ENCODE measurements around the gene PRR15L. TPM values are rescaled to one million over a fixed set of nuclear protein-coding genes. Genes with fewer than 3 reads are reported as not detected.

The PRR15L gene
- total RNA-seq, 1 donor from 2014 or later = 47.4 TPM

GRCh38 chr17:47964856-47965255 is 7.2 kb upstream of the PRR15L start:
- Histone ChIP-seq H3K4me1 (peaks cover 5% of the 10 kb centered on the region), H3K27ac (no peak overlapping the region), H3K27me3 (no peaks in the 10 kb centered on the region), H3K9me3 (no peaks in the 10 kb centered on the region), H3K4me3 (no peak overlapping the region), H3K36me3 (no peaks in the 10 kb centered on the region)
- TF ChIP-seq CTCF (IDR thresholded peaks at IDR 0.05) = no peak
- intact Hi-C loops (cut with DNase I) = no loop called here
- no peak for DNase-seq
- no peak for ATAC-seq

- Histone ChIP-seq H3K36me3 (no peaks in the 10 kb centered on the region), H3K9me3 (no peaks in the 10 kb centered on the region), H3K27me3 (no peaks in the 10 kb centered on the region), H3K4me1 (peaks cover 5% of the 10 kb centered on the region), H3K27ac (no peak overlapping the region), H3K4me3 (no peak overlapping the region)
- ATAC-seq (no peak), DNase-seq (no peak)
- no peak for TF ChIP-seq CTCF (IDR thresholded peaks at IDR 0.05)
- intact Hi-C loops (cut with DNase I) = no loop called here
Observed at GRCh38 chr17:47962901-47963300, 5.2 kb upstream of the PRR15L start.

- intact Hi-C loops (cut with DNase I) = no loop called here
- ATAC-seq = no peak
- no peak for DNase-seq
- Histone ChIP-seq H3K36me3 (no peaks in the 10 kb centered on the region), H3K4me1 (peaks cover 5% of the 10 kb centered on the region), H3K27me3 (no peaks in the 10 kb centered on the region), H3K9me3 (no peaks in the 10 kb centered on the region), H3K27ac (no peak overlapping the region), H3K4me3 (no peak overlapping the region)
- no peak for TF ChIP-seq CTCF (IDR thresholded peaks at IDR 0.05)
Observed at GRCh38 chr17:47961406-47961805, 3.7 kb upstream of the PRR15L start.

- ATAC-seq (no peak), DNase-seq (no peak)
- H3K27ac ChIP-seq = no peak overlapping the region
- no peak for TF ChIP-seq CTCF (IDR thresholded peaks at IDR 0.05)
- H3K4me1 ChIP-seq = no peaks in the 10 kb centered on the region
- H3K27me3 ChIP-seq = no peaks in the 10 kb centered on the region
- no peak overlapping the region for H3K4me3 ChIP-seq
- no peaks in the 10 kb centered on the region for H3K36me3 ChIP-seq
- H3K9me3 ChIP-seq = no peaks in the 10 kb centered on the region
- intact Hi-C loops (cut with DNase I) = no loop called here
Observed at GRCh38 chr17:47959825-47960655, 2.4 kb upstream of the PRR15L start.

- no peaks in the 10 kb centered on the region for H3K27me3 ChIP-seq
- ATAC-seq (peak; percentile 37), DNase-seq (peak; percentile 72)
- H3K27ac ChIP-seq = peak overlapping the region; percentile 88
- H3K4me3 ChIP-seq = peak overlapping the region; percentile 50
- H3K9me3 ChIP-seq = no peaks in the 10 kb centered on the region
- intact Hi-C loops (cut with DNase I) = no loop called here
- no peak for TF ChIP-seq CTCF (IDR thresholded peaks at IDR 0.05)
- H3K4me1 ChIP-seq = peaks cover 5% of the 10 kb centered on the region
- no peaks in the 10 kb centered on the region for H3K36me3 ChIP-seq
Observed at GRCh38 chr17:47956791-47957590, 692 bp downstream of the PRR15L start.
